ENCODE measurements around the gene PLXNB3.
"Not testable (repeated sequence)": the region's sequence is repeated elsewhere in the genome, so short reads cannot be mapped to it uniquely, and the experiment has no call there.

DNA sequence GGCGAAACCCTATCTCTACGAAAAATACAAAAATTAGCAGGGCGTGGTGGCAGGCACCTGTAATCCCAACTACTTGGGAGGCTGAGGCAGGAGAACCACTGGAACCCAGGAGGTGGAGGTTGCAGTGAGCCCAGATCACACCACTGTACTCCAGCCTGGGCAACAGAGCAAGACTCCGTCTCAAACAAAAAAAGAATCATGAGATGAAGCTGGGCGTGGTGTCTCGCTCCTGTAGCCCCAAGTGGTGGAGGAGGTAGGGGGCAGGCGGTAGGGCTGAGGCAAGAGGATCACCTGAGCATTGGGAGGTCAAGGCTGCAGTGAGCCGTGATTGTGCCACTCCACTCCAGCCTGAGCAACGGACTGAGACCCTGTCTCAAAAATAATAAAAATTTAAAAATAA, 54.0 kb downstream of the PLXNB3 start:
- TF ChIP-seq POLR2AphosphoS5 (IDR thresholded peaks at IDR 0.05; ENCODE audit: low read depth, low read length); POLR2A (IDR thresholded peaks at IDR 0.05; ENCODE audit: low read depth, low read length); TAF1 (IDR thresholded peaks at IDR 0.05; ENCODE audit: low read depth, low read length); PAX5 (IDR thresholded peaks at IDR 0.05; ENCODE audit: insufficient read depth, low read length, severe bottlenecking); POU2F2 (IDR thresholded peaks at IDR 0.05; ENCODE audit: low read depth, low read length); SPI1 (IDR thresholded peaks at IDR 0.05; ENCODE audit: low read depth, low read length): not testable (repeated sequence)
